Activated CD4-positive, alpha-beta T cell treated with anti-CD3 and anti-CD28 coated beads, Interleukin-2, amount 10 ng/mL, durations not matched to agents 24 days and 14 days (primary cell): Measurements from ENCODE around the gene PTH1R. TPM values are rescaled to one million over a fixed set of nuclear protein-coding genes. Genes with fewer than 3 reads are reported as not detected.

Experiments
- DNase-seq: peaks from one replicate; pipeline ENCODE4 v3.0.0; 2022
- H3K27ac Mint-ChIP-seq: one replicate; pipeline ENCODE4 v1.8.0; 2022; ENCODE audit warnings: mild to moderate bottlenecking, mixed read lengths
- H3K27me3 Mint-ChIP-seq: one replicate; pipeline ENCODE4 v1.8.0; 2022; ENCODE audit warnings: mixed read lengths
- H3K36me3 Mint-ChIP-seq: one replicate; pipeline ENCODE4 v1.8.0; 2022; ENCODE audit warnings: low read depth, mild to moderate bottlenecking, mixed read lengths
- H3K4me1 Mint-ChIP-seq: one replicate; pipeline ENCODE4 v1.8.0; 2021; ENCODE audit warnings: mixed read lengths
- H3K4me3 Mint-ChIP-seq: one replicate; pipeline ENCODE4 v1.8.0; 2022; ENCODE audit warnings: mild to moderate bottlenecking, moderate library complexity, mixed read lengths
- H3K9me3 Mint-ChIP-seq: one replicate; pipeline ENCODE4 v1.8.0; 2021; ENCODE audit warnings: mixed read lengths
- intact Hi-C: fragments of 100-400 bp; cut with micrococcal nuclease; formaldehyde crosslinking; loops from one replicate; pipeline ENCODE4 v1.15.1; 2023
- total RNA-seq: library from RNA; stranded (reverse); gene quantifications from 2 replicates; pipeline ENCODE4 v1.2.3, GENCODE V29; 2022

The PTH1R gene
- total RNA-seq, 1 donor from 2014 or later, result not detected

GRCh38 chr3:46845860-46846623 lies 31.5 kb upstream of the PTH1R start:
- Mint-ChIP-seq H3K9me3 (peaks cover 5% of the 10 kb centered on the region), H3K27ac (no peak overlapping the region), H3K27me3 (peaks cover 22% of the 10 kb centered on the region), H3K4me3 (peak overlapping the region; percentile 73), H3K36me3 (peaks cover 2% of the 10 kb centered on the region), H3K4me1 (peaks cover 5% of the 10 kb centered on the region)
- intact Hi-C loops, result no loop called here
- peak; percentile 89 for DNase-seq

- Mint-ChIP-seq H3K4me3 (peak overlapping the region; percentile 73), H3K9me3 (no peaks in the 10 kb centered on the region), H3K4me1 (peaks cover 5% of the 10 kb centered on the region), H3K27me3 (peaks cover 19% of the 10 kb centered on the region), H3K27ac (no peak overlapping the region), H3K36me3 (no peaks in the 10 kb centered on the region)
- intact Hi-C loops, result no loop called here
- no peak for DNase-seq
Measured at GRCh38 chr3:46846624-46847542, 30.6 kb upstream of the PTH1R start.

GRCh38 chr3:46847744-46848143 lies 29.8 kb upstream of the PTH1R start:
- Mint-ChIP-seq H3K27me3 (peaks cover 19% of the 10 kb centered on the region), H3K36me3 (no peaks in the 10 kb centered on the region), H3K4me1 (peaks cover 5% of the 10 kb centered on the region), H3K9me3 (no peaks in the 10 kb centered on the region), H3K4me3 (no peak overlapping the region), H3K27ac (no peak overlapping the region)
- DNase-seq, result no peak
- intact Hi-C loops, result no loop called here

GRCh38 chr3:46848271-46849044 lies 29.1 kb upstream of the PTH1R start:
- Mint-ChIP-seq H3K9me3 (no peaks in the 10 kb centered on the region), H3K36me3 (no peaks in the 10 kb centered on the region), H3K4me1 (peaks cover 5% of the 10 kb centered on the region), H3K27me3 (peaks cover 13% of the 10 kb centered on the region), H3K4me3 (no peak overlapping the region), H3K27ac (no peak overlapping the region)
- intact Hi-C loops, result no loop called here
- DNase-seq, result peak; percentile 76

GRCh38 chr3:46849045-46849631 lies 28.4 kb upstream of the PTH1R start:
- Mint-ChIP-seq H3K4me3 (no peak overlapping the region), H3K36me3 (no peaks in the 10 kb centered on the region), H3K27ac (no peak overlapping the region), H3K9me3 (no peaks in the 10 kb centered on the region), H3K4me1 (peaks cover 5% of the 10 kb centered on the region), H3K27me3 (peaks cover 9% of the 10 kb centered on the region)
- intact Hi-C loops, result no loop called here
- no peak for DNase-seq

GRCh38 chr3:46849686-46850467 lies 27.6 kb upstream of the PTH1R start:
- H3K9me3 Mint-ChIP-seq, result no peaks in the 10 kb centered on the region
- H3K4me3 Mint-ChIP-seq, result no peak overlapping the region
- H3K4me1 Mint-ChIP-seq, result peaks cover 3% of the 10 kb centered on the region
- H3K36me3 Mint-ChIP-seq, result no peaks in the 10 kb centered on the region
- intact Hi-C loops, result no loop called here
- no peak overlapping the region for H3K27ac Mint-ChIP-seq
- peaks cover 3% of the 10 kb centered on the region for H3K27me3 Mint-ChIP-seq
- DNase-seq, result no peak

- Mint-ChIP-seq H3K4me1 (peaks cover under 1% of the 10 kb centered on the region), H3K27me3 (no peaks in the 10 kb centered on the region), H3K9me3 (no peaks in the 10 kb centered on the region), H3K27ac (no peak overlapping the region), H3K36me3 (no peaks in the 10 kb centered on the region), H3K4me3 (no peak overlapping the region)
- intact Hi-C loops, result no loop called here
- no peak for DNase-seq
Measured at GRCh38 chr3:46850468-46850779, 27.1 kb upstream of the PTH1R start.

GRCh38 chr3:46851364-46852333 lies 25.9 kb upstream of the PTH1R start:
- H3K4me1 Mint-ChIP-seq, result no peaks in the 10 kb centered on the region
- DNase-seq, result no peak
- no peaks in the 10 kb centered on the region for H3K9me3 Mint-ChIP-seq
- no peak overlapping the region for H3K27ac Mint-ChIP-seq
- no peak overlapping the region for H3K4me3 Mint-ChIP-seq
- no peaks in the 10 kb centered on the region for H3K36me3 Mint-ChIP-seq
- intact Hi-C loops, result no loop called here
- peaks cover 5% of the 10 kb centered on the region for H3K27me3 Mint-ChIP-seq

GRCh38 chr3:46852334-46852720 lies 25.2 kb upstream of the PTH1R start:
- intact Hi-C loops, result no loop called here
- no peak overlapping the region for H3K27ac Mint-ChIP-seq
- no peak for DNase-seq

GRCh38 chr3:46852839-46853355 lies 24.6 kb upstream of the PTH1R start:
- Mint-ChIP-seq H3K27ac (no peak overlapping the region), H3K36me3 (no peaks in the 10 kb centered on the region), H3K4me3 (no peak overlapping the region), H3K9me3 (no peaks in the 10 kb centered on the region), H3K4me1 (no peaks in the 10 kb centered on the region), H3K27me3 (peaks cover 5% of the 10 kb centered on the region)
- intact Hi-C loops, result no loop called here
- DNase-seq, result no peak

More at GRCh38 chr3:46852334-46852720, 25.2 kb upstream of the PTH1R start:
- Mint-ChIP-seq H3K36me3 (no peaks in the 10 kb centered on the region), H3K27me3 (peaks cover 5% of the 10 kb centered on the region), H3K4me3 (no peak overlapping the region), H3K9me3 (no peaks in the 10 kb centered on the region), H3K4me1 (no peaks in the 10 kb centered on the region)

GRCh38 chr3:46853441-46854415 lies 23.8 kb upstream of the PTH1R start:
- Mint-ChIP-seq H3K4me3 (no peak overlapping the region), H3K27ac (no peak overlapping the region), H3K4me1 (no peaks in the 10 kb centered on the region), H3K36me3 (no peaks in the 10 kb centered on the region), H3K9me3 (no peaks in the 10 kb centered on the region), H3K27me3 (peaks cover 5% of the 10 kb centered on the region)
- intact Hi-C loops, result no loop called here
- DNase-seq, result no peak
